Measurements from ENCODE around the gene KDM4F.

Gene KDM4F

GRCh38 chr11:95066716-95067038, 17.5 kb downstream of the KDM4F start, which contains the start of gene SRSF8:
Gene SRSF8, plus strand, starts transcription at chr11:95066919. Its CDS starts 308 bp downstream, at chr11:95067227.
- DNase-seq = no peak

GRCh38 chr11:95067039-95067840, 18.0 kb downstream of the KDM4F start:
- DNase-seq = peak; percentile 96

GRCh38 chr11:95067841-95068219, 18.6 kb downstream of the KDM4F start:
- no peak for DNase-seq

- peak; percentile 86 for DNase-seq
These were observed 19.3 kb downstream of the KDM4F start for GRCh38 chr11:95068549-95068948.

GRCh38 chr11:95070471-95070870, 21.2 kb downstream of the KDM4F start:
- no peak for DNase-seq

GRCh38 chr11:95072948-95073347, 23.7 kb downstream of the KDM4F start:
- DNase-seq = no peak

- DNase-seq = no peak
These were observed 25.8 kb downstream of the KDM4F start for GRCh38 chr11:95074792-95075563.

GRCh38 chr11:95076416-95076815, 27.2 kb downstream of the KDM4F start:
- no peak for DNase-seq

GRCh38 chr11:95076981-95077380, 27.8 kb downstream of the KDM4F start:
- DNase-seq = no peak

GRCh38 chr11:95078526-95078925, 29.3 kb downstream of the KDM4F start:
- DNase-seq = no peak

GRCh38 chr11:95081010-95081409, 31.8 kb downstream of the KDM4F start:
- no peak for DNase-seq

GRCh38 chr11:95081412-95081811, 32.2 kb downstream of the KDM4F start:
- no peak for DNase-seq

- DNase-seq = no peak
These were observed 33.4 kb downstream of the KDM4F start for GRCh38 chr11:95082576-95083001.

- no peak for DNase-seq
These were observed 35.3 kb downstream of the KDM4F start for GRCh38 chr11:95084509-95084908.

GRCh38 chr11:95085117-95085816, 36.0 kb downstream of the KDM4F start:
- DNase-seq = no peak

GRCh38 chr11:95086151-95086550, 36.9 kb downstream of the KDM4F start:
- DNase-seq = no peak

- DNase-seq = no peak
These were observed 37.8 kb downstream of the KDM4F start for GRCh38 chr11:95086836-95087570.

GRCh38 chr11:95088946-95089619, 39.9 kb downstream of the KDM4F start:
- peak; percentile 88 for DNase-seq

- peak; percentile 87 for DNase-seq
These were observed 40.7 kb downstream of the KDM4F start, which contains the start of gene ENDOD1 for GRCh38 chr11:95089620-95090542. Gene ENDOD1, plus strand, starts transcription at chr11:95089846. Its CDS starts 82 bp downstream, at chr11:95089928.

GRCh38 chr11:95091663-95092180, 42.5 kb downstream of the KDM4F start:
- no peak for DNase-seq

All from retina (tissue), 1 donor.